Dendritic cell treated with granulocyte-macrophage colony-stimulating factor and Interleukin-4, amounts not matched to agents 40 ng/mL and 50 ng/mL, for 4 days (primary cell): ENCODE data around the gene AKT2.
A peak's percentile ranks its signal among the peaks of the same experiment; 100 is the strongest.

Experiments used
- H3K27ac Mint-ChIP-seq: one replicate; pipeline ENCODE4 v1.8.0; 2022; ENCODE audit warnings: mild to moderate bottlenecking, mixed read lengths
- H3K27me3 Mint-ChIP-seq: one replicate; pipeline ENCODE4 v1.8.0; 2022; ENCODE audit warnings: mild to moderate bottlenecking, mixed read lengths
- H3K36me3 Mint-ChIP-seq: one replicate; pipeline ENCODE4 v1.8.0; 2022; ENCODE audit warnings: low read depth, mixed read lengths
- H3K4me1 Mint-ChIP-seq: one replicate; pipeline ENCODE4 v1.8.0; 2022; ENCODE audit warnings: low read depth, mixed read lengths
- H3K4me3 Mint-ChIP-seq: one replicate; pipeline ENCODE4 v1.8.0; 2022; ENCODE audit warnings: mild to moderate bottlenecking, moderate library complexity, mixed read lengths
- H3K9me3 Mint-ChIP-seq: one replicate; pipeline ENCODE4 v1.8.0; 2022; ENCODE audit warnings: mixed read lengths
- intact Hi-C: fragments of 100-400 bp; cut with micrococcal nuclease; formaldehyde crosslinking; loops from one replicate; pipeline ENCODE4 v1.15.0; 2022

AKT2 gene

GRCh38 chr19:40284251-40284500, 969 bp downstream of the AKT2 start:
- Mint-ChIP-seq H3K27me3 (no peaks in the 10 kb centered on the region), H3K9me3 (no peaks in the 10 kb centered on the region), H3K27ac (peak overlapping the region; percentile 99), H3K4me3 (peak overlapping the region; percentile 84), H3K36me3 (peaks cover 14% of the 10 kb centered on the region), H3K4me1 (peaks cover 48% of the 10 kb centered on the region)
- intact Hi-C loops: no loop called here

- no peaks in the 10 kb centered on the region for H3K9me3 Mint-ChIP-seq
- H3K4me3 Mint-ChIP-seq: peak overlapping the region; percentile 84
These were observed 1.5 kb downstream of the AKT2 start for GRCh38 chr19:40283414-40284250.

DNA sequence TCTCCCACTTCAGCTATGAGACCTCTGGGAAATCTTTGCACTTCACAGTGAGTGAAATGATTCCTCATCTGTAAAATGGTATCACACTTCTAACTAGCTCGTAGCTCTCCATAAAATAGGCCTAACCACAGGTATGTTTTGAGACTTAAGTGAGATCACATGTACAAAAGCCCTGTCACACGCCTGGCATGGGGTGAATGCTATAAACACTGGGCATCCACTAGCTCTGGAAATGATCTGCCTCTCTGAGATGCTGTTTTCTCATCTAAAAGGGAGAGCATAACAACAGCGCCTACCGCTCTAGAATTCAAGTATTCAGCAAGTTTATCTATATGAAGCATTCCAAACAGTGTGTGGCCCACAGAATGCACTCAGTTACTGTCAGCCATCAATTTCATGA, 2.2 kb downstream of the AKT2 start:
- H3K27me3 Mint-ChIP-seq: no peaks in the 10 kb centered on the region
- intact Hi-C loops: no loop called here
- no peak overlapping the region for H3K4me3 Mint-ChIP-seq
- no peak overlapping the region for H3K27ac Mint-ChIP-seq
- peaks cover 56% of the 10 kb centered on the region for H3K4me1 Mint-ChIP-seq
- H3K9me3 Mint-ChIP-seq: no peaks in the 10 kb centered on the region
- H3K36me3 Mint-ChIP-seq: peaks cover 14% of the 10 kb centered on the region

More at GRCh38 chr19:40283414-40284250, 1.5 kb downstream of the AKT2 start:
- Mint-ChIP-seq H3K36me3 (peaks cover 14% of the 10 kb centered on the region), H3K4me1 (peaks cover 49% of the 10 kb centered on the region), H3K27ac (peak overlapping the region; percentile 99), H3K27me3 (no peaks in the 10 kb centered on the region)
- intact Hi-C loops: no loop called here

- intact Hi-C loops: no loop called here
- Mint-ChIP-seq H3K4me1 (peaks cover 63% of the 10 kb centered on the region), H3K9me3 (no peaks in the 10 kb centered on the region), H3K4me3 (no peak overlapping the region), H3K36me3 (peaks cover 20% of the 10 kb centered on the region), H3K27ac (no peak overlapping the region), H3K27me3 (no peaks in the 10 kb centered on the region)
These were observed 3.0 kb downstream of the AKT2 start for GRCh38 chr19:40282209-40282580.

DNA sequence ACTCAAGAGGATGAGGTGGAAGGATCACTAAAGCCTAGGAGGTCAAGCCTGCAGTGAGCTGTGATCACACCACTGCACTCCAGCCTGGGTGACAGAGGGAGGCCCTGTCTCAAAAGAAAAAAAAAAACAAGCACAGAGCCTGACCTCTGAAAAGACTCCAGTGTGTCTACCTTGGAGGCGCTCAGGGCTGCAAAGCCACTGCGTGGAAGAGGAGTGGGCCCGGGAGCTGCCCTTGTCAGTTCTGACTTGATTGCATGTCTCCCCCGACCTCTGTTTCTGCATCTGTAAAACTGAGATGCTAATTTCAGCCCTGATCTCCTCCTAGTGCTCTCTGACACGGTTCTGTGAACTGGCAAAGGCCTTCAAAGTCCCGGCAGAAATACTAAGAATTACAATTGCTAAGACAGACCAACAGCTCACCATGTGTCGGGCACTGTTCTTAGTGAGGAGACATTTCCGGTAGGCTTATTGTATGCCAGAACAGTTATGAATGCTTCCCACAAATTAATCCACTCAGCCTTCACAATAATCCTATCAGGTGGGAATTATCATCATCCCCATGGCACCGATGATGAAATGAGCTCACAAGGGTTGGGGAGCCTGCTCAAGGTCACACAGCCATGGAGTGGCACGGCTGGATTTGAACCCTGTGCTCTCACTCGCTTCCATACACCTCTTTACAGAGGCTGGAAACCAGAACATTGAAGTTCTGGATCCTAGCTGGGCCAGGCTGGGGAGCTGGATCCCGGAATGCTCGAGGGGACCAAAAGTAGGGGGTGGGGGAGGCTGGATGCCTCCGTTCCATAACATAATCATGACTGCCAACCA, 3.5 kb downstream of the AKT2 start:
- Mint-ChIP-seq H3K4me1 (peaks cover 64% of the 10 kb centered on the region), H3K27me3 (no peaks in the 10 kb centered on the region), H3K36me3 (peaks cover 20% of the 10 kb centered on the region), H3K4me3 (no peak overlapping the region), H3K27ac (no peak overlapping the region), H3K9me3 (no peaks in the 10 kb centered on the region)
- intact Hi-C loops: no loop called here

DNA sequence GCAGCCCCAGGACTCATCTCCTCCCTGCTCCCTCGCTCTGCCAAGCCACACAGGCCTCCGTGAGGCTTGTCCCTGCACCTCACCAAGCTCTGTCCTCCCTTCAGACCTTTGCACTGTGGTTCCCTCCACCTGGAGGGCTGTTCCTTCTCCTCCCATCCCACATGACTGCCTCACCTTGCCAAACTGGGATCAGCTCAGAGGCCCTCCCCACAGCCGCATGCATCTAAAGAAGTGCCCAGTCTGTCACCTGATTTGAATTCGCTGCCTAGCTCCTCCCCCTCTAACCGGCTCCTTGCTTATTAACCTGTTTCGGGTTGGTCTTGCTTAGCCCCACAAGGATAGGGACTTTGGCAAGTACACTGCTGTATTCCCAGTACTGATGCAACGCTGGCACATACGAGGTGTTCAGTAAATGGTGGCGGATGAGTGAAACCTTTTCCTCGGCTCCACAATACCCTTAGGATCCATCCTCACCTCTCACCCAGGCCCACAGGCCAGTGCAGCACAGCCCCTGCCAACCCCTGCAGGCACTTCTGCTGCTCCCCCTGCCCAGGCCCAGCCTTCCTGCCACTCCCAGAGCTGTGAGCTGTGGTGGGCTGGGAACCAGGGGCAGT, 4.4 kb downstream of the AKT2 start:
- H3K27ac Mint-ChIP-seq: no peak overlapping the region
- peaks cover 20% of the 10 kb centered on the region for H3K36me3 Mint-ChIP-seq
- H3K4me3 Mint-ChIP-seq: no peak overlapping the region
- intact Hi-C loops: no loop called here
- H3K27me3 Mint-ChIP-seq: no peaks in the 10 kb centered on the region
- H3K4me1 Mint-ChIP-seq: peaks cover 69% of the 10 kb centered on the region
- no peaks in the 10 kb centered on the region for H3K9me3 Mint-ChIP-seq

DNA sequence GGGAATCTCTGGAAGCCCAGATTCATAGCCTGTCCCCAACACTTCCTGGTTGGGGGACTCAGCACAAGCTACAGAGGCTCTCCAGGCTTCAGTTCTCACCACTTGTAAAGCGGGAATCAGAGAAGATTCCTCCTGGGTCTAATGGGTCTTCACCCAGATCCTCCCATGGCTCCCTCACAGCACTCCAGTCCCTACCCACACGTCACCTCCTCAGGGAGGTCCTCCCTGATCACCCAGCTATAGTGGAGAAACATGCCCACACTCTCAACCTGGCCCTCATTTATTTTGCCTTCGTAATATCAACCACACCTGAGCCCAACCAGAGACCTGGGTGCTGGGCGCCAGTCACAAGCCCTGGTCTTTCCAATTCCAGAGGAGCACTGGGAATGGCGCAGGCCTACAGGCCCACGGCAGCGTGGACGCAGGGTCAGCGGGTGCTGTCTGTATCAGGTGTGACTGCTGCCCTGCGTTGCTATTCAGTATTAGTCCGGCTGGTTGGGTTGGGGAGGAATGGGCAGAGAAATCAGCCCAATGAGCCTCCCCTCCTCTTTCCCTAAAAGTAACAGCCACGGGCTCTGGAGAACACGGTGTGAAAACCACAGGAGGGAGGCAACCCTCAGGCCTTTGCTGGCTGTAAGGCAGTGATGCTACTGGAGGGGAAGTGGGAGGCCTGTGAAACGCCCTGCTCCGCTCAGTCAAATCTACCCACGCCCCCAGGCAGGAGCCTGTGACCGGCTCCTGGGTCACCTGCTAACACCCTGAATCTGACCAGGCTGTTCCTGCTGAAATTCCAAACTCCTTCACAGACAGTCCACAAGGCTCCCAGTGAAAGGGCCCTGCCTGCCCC, 5.2 kb downstream of the AKT2 start:
- Mint-ChIP-seq H3K4me1 (peaks cover 74% of the 10 kb centered on the region), H3K9me3 (no peaks in the 10 kb centered on the region), H3K36me3 (peaks cover 20% of the 10 kb centered on the region), H3K27me3 (no peaks in the 10 kb centered on the region), H3K4me3 (no peak overlapping the region), H3K27ac (no peak overlapping the region)
- intact Hi-C loops: no loop called here

GRCh38 chr19:40279120-40279551, 6.0 kb downstream of the AKT2 start:
- Mint-ChIP-seq H3K4me1 (peaks cover 77% of the 10 kb centered on the region), H3K27me3 (no peaks in the 10 kb centered on the region), H3K27ac (no peak overlapping the region), H3K36me3 (peaks cover 14% of the 10 kb centered on the region), H3K9me3 (no peaks in the 10 kb centered on the region), H3K4me3 (no peak overlapping the region)
- intact Hi-C loops: no loop called here

- Mint-ChIP-seq H3K9me3 (no peaks in the 10 kb centered on the region), H3K36me3 (peaks cover 20% of the 10 kb centered on the region), H3K27me3 (no peaks in the 10 kb centered on the region), H3K4me3 (no peak overlapping the region), H3K4me1 (peaks cover 77% of the 10 kb centered on the region), H3K27ac (no peak overlapping the region)
- intact Hi-C loops: no loop called here
These were observed 6.6 kb downstream of the AKT2 start for GRCh38 chr19:40278361-40279035.

GRCh38 chr19:40277356-40278059, 7.6 kb downstream of the AKT2 start:
- H3K27me3 Mint-ChIP-seq: no peaks in the 10 kb centered on the region
- H3K36me3 Mint-ChIP-seq: peaks cover 30% of the 10 kb centered on the region
- intact Hi-C loops: no loop called here
- peaks cover 68% of the 10 kb centered on the region for H3K4me1 Mint-ChIP-seq
- peak overlapping the region; percentile 7 for H3K27ac Mint-ChIP-seq
- no peak overlapping the region for H3K4me3 Mint-ChIP-seq
- no peaks in the 10 kb centered on the region for H3K9me3 Mint-ChIP-seq

DNA sequence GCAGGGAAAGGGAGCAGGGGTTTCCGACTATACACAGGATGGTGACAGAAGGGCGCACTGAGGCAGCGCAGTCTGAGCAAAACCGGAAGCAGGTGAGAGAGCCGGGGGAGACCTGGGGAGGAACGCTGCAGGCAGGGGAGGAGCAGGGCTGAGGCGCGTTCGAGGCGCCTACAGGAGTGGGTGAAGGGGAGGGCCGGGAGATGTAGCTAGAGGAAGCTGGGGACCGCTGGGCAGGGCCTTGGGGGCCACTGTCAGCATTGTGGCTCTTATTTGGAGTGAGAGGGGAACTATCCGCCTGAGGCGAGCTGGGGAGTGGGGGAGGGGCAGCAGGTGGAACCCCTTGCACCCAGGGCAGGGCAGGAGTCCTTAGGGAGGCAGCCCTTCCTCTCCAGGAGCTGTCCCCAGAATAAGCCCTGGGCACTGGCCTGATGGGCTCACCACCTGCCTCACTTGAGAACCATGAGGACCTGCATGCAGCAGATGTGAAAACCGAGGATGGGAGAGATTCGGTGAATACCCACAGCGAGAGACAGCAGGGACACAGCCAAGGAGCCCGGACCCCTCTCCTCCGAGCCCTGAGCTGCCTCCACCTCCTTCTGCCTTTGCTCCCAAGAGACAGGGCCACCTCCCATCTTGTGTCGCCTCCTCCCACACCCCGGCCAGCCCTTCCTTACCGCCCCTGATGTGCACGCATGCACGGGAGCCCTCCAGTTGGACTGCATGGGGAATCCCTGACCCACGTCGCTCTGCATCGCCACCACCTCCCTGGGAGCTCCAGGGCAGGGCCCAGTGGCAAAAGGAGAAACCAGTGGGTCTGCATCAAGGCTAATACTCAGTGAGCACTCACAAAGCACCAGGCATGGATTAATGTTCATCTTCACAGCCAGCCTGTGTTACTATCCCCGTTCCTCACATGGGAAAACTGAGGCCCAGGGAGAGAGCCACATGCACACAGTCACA, 10.3 kb downstream of the AKT2 start:
- intact Hi-C loops: no loop called here
- peak overlapping the region; percentile 47 for H3K4me3 Mint-ChIP-seq
- H3K27me3 Mint-ChIP-seq: no peaks in the 10 kb centered on the region
- H3K36me3 Mint-ChIP-seq: peaks cover 40% of the 10 kb centered on the region
- H3K9me3 Mint-ChIP-seq: no peaks in the 10 kb centered on the region
- H3K27ac Mint-ChIP-seq: peak overlapping the region; percentile 36
- peaks cover 57% of the 10 kb centered on the region for H3K4me1 Mint-ChIP-seq
